Measurements from ENCODE around the gene SMC6.

DNA sequence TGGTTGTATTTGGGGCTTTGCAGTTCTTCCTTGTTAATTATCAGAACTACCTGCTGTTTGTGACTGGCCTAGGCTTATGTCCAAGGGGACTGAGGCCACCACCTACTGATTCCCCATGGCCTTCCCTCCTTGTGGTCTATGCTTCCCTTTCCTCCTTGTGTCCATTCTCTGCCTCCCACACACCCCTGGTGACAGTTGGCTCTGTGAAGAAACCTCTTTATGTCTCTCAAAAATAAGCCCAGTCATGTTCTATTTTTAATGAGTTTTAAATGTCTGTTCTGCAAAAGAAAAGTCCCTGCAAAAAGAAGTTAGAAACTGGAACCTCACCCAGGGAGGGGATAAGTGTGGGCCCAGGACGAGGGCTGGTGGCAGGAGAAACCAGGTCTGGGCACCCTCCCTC, 105.0 kb downstream of the SMC6 start:
- TF ChIP-seq, protein P1, sequence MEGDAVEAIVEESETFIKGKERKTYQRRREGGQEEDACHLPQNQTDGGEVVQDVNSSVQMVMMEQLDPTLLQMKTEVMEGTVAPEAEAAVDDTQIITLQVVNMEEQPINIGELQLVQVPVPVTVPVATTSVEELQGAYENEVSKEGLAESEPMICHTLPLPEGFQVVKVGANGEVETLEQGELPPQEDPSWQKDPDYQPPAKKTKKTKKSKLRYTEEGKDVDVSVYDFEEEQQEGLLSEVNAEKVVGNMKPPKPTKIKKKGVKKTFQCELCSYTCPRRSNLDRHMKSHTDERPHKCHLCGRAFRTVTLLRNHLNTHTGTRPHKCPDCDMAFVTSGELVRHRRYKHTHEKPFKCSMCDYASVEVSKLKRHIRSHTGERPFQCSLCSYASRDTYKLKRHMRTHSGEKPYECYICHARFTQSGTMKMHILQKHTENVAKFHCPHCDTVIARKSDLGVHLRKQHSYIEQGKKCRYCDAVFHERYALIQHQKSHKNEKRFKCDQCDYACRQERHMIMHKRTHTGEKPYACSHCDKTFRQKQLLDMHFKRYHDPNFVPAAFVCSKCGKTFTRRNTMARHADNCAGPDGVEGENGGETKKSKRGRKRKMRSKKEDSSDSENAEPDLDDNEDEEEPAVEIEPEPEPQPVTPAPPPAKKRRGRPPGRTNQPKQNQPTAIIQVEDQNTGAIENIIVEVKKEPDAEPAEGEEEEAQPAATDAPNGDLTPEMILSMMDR (IDR thresholded peaks at IDR 0.05), result no peak
- no peak for TF ChIP-seq POLR2A (IDR thresholded peaks at IDR 0.05)

Measured in breast epithelium (tissue), 3 donors.